GM19043 (cell line): ENCODE results near the gene BBC3.

ENCODE experiments used
- ATAC-seq: cut with Tn5 transposase; IDR thresholded peaks from one replicate; pipeline ENCODE4 v1.9.1; 2021; ENCODE audit warnings: low read depth; ENCODE audit not compliant: unreplicated experiment

Gene BBC3

DNA sequence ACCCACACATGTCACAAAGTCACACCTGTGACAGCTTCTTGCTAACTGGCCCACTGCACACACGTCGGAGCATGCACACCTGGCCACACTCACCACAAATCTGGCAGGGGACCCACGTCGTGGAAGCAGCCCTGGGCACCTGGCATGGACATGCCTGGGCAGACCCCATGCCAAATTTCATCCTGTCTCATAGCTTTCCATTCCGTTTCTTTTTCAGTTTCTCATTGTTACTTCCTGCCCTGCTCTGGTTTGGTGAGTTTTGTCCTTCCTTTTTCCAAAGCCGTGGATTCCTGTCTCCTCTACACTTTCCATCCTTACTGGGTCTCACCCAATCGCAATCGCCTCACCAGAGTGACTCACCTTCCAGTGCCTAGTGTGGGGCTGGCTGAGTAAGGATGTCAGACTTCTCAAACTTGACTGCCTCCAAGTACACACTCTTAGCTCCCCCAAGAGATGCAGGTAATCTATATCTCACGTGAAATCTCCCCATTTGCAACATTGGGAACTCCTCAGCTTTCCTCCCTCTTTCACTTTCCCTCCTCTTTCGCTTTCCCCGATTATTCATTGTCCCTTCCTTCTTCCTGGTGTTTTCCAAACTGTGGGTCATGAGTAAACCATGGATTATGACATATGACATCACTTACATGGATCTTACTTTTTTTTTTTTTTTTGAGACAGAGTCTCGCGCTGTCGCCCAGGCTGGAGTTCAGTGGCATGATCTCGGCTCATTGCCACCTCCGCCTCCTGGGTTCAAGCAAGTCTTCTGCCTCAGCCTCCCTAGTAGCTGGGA, 1.6 kb upstream of the BBC3 start:
- no peak for ATAC-seq

DNA sequence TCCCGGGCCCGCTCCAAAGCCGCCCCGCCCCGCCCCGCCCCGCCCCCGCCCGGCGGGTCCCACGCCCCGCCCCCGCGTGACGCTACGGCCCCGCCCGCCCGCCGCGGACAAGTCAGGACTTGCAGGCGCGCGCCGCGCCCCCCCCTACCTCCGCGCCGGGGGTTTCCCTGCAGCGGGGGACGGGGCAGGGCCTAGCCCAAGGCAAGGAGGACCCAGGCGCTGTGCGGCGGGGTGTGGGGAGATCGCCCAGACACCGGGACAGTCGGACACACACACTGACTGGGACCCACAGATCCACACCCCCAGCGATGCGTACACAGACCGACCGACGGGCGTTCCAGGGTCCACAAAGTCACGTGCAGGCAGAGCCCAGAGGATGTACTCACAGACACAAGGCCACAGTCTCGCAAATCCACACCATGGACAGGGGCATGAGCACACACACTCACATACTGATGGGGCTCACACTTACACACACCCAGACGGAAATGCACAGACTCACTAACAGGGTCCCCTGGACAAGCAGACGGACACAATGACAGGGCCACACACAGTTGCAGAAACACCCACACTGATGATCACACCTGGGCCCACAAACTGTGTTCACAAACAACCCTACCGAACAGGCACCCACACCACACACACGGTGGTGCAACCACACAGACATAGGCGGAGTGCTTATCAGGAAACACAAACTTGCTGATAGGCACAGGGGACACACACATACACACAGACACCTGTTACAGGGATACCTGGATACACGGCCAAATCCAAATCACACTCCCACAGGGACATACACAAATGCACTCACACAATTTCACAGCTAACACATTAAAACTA, 436 bp upstream of the BBC3 start:
- no peak for ATAC-seq

DNA sequence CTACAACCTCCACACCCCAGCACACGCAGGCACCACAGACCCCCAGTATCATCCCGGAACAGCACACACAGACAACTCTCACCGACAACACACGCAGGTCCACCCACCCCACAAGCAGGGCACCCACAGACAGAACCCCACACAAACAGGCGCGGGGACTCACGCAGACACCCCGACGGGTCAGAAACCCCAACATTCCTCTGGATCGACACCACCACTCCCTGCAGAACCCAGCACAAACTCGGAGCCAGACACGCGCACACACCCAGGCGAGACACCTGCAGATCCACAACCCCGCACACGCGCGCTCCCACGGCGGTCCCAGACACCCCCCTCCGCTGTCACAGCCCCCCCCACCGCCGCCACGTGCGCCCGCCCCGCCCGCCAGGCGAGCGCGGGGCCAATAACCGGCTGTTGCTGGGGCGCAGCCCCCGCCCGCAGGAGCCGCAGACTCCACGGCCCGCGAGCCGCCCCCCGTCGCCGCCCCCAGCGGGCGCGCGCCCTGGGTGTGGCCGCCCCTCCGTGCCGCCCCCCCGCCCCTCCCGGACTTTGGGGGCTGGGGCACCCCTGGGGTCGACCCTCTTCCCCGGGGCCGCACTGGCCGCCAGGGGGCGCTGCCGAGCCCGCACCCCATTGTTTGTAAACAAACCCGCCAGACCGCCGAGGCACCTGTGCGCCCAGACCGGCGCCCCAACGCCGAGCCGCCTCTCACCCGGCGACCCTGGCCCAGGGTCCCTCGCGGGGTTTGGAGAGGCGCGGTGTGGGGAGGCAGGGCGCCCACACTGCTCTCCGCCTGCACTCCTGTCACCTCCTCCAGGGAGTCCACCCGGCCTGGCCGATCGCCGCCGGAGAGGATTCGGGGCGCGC, 712 bp downstream of the BBC3 start:
- ATAC-seq = no peak

DNA sequence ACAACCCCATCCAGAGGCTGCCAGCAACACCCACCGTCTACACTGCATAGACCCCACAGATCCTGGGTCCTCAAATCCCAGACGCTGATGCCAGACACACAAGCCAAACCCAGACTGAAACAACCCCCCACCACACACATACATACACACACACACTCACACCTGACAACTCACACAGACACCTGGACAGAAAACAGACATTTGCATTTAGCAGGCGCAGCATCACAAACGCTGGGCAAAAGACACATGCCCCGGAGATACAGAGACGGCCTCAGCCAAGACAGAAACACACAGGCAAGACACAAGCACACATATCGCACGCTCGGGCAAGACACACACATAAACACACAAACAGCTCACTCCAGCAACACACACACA, 1.3 kb downstream of the BBC3 start:
- no peak for ATAC-seq

DNA sequence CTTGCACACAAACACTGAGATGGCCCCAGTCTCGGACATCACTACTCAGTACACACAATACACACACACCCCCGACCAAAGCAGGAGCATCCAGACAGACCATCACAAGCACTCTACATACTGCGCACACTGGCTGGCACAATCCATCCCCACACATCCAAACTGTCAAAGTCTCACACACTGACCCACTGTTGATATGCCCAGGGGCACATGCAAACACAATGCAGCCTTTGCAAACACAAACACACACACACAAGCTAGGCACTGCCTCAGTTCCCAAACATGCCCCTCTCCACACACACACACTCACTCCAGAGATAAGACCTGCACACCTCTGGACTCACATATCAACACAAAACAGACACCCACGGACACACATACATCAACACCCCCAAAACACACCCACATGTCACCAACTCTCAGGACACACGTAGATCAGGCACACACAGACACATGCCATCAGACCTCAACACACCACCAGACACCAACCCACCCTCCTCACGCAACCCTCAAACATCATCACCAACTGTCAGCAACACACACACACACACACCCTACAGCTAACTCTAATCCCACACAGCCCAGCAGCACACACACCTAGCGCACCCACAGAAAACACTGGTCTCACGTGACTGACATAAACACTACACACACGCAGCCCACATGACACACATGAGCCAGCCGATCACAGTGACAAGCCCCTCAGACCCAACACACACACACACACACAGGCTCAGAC, 1.9 kb downstream of the BBC3 start:
- no peak for ATAC-seq

DNA sequence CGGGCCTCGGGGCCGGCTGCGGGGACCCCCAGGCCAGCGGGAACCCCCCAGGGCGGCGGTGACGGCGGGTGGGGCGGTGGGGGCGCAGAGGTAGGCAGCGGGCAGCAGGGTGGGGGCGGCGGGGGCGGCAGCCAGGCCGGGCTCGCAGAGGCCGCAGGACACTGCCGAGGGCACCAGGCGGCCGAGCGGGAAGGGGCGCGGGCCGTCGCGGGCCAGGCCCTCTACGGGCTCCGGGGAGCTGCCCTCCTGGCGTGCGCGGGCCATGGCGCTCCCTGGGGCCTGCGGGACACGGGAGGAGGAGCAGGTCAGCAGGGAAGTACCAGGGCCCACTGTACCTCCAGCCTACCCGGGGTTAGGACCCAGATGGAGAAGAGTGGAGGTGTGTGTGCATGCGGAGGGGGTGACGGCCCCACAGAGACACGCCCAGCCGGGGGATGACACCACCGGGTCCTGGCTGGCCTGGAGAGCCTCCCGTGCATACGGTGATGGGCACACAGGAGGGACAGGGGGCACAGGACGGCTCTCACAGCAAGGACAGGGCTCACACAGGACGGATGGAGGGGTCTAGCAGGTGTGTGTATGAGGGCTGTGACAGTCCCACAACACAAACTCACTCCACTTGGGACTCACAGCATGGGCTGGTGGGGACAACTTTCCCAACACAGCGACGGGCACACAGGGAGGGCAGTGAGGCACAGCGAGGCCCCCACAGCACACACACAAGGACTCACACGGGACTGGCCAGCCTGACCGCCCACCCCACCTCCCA, 2.6 kb downstream of the BBC3 start:
- ATAC-seq = no peak

DNA sequence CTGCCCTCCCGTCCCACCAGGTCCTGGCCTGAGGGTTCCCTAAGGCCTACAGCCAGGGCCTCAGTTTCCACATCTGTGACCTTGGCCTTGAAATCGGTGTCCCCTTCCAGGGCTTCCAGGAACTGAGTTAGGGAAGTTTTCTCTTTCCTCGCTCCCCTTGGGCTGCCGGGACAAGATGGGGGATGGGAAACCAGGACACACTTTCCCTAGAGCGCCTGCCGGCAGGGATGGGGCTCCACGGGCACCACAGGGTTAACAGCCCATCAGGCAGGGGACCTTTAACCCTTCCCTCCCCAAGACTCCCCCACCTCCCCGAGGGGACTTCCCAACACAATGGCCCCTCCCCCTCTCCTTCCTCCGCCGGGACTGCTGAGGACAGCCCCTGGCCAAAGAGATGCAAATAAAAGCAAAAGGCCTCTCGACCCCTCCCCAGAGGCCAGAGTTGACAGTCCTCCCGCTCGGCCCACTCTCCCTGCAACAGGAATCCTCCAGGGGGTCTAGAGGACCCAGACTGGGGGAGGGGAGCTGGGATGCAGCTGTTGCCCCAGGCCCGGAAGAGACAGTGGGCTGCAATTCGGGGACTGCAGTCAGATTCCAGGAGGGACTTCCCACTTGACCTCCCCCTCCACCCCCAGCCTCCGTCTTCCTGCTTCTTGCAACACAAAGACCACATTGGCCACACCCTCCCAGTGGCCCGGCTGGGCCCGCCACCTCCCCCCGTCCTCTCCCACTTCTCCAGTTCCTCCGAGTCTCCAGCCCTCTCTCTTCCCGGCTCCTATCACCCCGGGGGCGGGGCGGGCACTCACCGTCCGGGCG, 3.4 kb downstream of the BBC3 start:
- no peak for ATAC-seq

DNA sequence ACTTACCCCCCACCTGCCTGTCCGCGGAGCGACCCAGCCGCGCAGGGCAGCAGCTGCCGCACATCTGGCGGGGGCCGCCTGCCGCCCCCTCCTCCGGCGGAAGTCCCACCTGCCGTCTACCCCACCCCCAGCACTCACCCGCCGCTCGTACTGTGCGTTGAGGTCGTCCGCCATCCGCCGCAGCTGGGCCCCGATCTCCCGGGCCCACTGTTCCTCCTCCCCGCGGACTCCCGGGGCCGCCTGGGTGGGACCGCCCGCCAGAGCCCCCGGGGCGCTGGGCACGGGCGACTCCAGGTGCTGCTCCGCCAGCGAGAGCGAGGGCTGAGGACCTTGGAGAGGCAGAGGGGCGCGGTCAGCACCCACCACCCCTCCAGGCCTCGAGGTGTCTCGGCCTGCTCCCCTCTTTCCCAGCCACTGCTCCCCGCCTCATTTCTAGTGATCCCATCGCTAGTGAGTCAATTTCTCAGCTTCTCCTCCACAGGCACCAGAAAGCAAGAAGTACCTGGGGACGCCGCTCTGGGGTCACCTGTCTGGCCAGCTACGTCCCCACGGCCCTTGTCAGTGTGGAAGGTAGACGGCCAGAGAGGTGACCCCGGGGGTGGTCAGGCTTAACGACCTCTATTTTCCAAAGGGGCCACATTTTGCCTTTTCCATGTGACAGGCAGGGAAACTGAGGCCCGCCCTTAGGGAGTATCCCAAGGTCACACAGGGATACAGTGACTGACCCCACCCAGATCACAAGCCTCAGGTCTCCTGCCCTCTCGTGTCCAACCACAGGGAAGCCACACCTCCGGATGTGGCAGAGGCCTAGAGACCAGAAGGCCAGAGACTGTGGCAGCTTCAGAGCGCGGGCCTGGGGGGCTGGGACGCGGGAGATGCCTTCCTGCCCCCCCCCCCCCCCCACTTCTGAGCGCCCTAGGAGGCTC, 4.3 kb downstream of the BBC3 start:
- ATAC-seq = no peak

DNA sequence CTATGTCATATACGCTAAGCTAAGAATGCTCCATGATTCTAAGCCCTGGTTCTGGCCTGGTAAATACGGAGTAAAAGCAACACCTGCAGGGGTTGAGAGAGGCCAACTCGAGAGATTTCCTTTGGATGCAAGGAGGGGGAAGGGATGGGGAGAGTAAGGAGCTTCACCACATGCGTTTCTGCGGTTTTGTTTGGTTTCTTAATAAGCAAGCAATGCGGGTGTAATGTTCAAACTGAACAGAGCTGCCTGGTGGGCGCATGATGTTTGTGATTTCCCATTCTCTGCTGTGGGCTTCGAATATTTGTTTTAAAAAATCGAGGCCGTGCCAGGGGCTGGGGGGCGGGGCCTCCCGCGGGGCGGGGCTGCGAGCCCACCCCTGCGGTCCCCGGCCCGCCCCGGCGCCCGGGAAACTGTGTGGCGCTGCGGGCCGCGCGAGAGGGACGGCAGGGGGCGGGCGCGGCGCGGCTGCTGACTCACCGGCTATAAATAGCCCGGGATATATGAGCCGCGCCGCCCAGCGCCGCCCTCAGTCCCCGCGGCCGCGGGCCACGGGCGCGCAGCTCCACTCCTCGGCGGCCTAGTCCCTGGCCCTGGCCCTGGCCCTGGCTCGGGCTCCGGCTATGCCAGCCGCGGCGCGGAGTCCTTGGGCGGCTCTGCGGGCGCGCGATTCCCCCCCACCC, 5.1 kb downstream of the BBC3 start:
- no peak for ATAC-seq

DNA sequence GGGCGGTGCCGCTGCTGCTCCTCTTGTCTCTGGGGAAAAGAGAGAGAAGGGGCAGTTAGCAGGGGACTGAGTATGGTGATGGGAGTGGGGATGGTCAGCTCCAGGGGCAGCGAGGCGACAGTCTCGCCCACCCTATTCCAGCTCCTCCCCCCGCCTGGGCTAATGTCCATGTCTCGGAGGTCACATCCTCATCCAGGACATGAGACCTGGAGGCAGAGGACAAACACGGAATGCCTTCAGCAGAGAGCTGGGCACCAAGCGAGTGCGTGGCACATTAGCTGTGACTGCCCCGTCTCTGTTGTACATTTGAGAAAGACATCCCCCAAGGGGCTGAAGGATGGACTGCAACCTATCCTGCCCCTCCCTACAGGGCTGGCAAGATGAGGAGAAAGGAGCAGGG, 9.1 kb downstream of the BBC3 start:
- ATAC-seq = no peak

DNA sequence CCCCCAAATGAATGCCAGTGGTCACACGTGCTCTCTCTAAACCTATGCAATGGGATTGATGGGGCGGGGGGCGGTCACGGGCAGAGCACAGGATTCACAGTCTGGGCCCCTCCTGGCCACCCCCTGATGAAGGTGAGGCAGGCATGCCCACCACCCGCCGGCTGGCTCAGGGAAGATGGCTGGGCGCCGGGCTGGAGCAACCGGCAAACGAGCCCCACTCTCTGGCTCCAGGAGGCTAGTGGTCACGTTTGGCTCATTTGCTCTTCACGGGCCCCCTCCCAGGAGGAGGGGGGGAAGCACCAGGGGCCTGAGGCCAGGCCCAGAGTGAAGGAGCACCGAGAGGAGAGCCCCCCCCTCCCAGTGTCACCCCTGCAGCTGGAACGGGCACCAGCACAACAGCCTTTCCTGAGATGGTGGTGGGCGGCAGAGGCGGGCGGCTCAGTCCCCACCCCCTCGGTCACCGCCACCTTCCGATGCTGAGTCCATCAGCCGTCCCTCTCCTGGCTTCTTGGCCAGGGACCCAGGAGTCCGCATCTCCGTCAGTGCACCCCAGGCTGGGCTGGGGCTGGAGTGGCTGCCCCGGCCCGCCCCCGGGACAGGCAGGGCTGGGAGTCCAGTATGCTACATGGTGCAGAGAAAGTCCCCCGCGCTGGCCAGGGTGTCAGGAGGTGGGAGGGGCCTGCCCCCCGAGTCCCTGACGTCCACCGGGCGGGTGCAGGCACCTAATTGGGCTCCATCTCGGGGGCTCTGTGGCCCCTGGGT, 9.7 kb downstream of the BBC3 start:
- no peak for ATAC-seq

DNA sequence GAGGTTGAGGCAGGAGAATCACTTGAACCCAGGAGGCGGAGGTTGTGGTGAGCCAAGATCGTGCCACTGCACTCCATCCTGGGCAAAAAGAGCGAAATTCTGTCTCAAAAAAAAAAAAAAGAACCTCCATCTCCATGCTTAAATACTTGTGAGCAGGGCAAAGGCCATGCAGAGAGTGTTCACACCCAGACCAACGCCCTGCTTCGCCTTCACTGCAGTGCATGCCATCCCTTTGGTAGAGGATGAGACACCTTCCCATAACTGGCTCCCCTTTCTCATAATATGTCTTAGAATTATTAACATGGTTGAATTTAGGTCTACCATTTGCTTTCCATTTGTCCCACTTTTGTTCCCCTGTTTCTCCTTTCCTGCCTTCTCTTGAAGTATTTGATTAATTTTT, 15.4 kb downstream of the BBC3 start:
- no peak for ATAC-seq

DNA sequence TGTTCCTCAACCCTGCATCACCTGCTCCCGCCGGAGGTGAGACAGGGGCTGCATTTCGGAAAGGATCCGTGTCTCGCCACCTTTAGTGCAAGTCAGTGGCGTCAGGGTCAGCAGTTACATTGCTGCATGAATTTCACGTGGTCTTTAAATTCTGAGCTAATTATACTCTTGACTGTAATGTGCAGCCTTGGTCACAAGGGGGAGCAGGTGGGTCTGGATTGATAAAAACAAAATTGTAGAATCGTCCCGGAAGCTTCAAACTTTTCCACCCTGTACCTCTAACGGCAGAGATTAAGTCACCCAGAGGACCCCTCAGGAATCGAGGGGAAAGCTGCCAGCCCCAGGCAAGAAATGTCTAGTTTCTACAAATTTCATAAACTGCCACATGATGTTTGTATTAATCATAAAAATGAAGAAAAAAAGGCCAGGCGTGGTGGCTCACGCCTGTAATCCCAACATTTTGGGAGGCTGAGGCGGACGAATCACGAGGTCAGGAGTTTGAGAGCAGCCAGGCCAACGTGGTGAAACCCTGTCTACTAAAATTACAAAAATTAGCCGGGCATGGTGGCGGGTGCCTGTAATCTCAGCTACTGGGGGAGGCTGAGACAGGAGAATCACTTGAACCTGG, 20.2 kb downstream of the BBC3 start:
- ATAC-seq = no peak

DNA sequence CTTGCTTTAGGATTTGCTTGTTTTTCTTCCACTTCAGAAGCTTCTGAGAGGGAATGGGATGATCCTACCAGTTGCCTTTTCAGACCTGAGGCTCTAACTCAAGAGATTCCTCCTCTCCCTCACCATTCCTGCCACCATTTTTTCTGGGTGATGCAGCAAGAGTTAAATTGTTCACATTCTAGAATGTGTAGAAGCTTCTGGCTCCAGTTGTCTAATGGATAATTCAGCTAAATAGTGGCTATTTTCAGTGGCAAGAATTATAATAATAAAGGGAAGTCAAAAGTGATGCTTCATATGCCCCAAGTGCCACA, 20.9 kb downstream of the BBC3 start:
- ATAC-seq = no peak

DNA sequence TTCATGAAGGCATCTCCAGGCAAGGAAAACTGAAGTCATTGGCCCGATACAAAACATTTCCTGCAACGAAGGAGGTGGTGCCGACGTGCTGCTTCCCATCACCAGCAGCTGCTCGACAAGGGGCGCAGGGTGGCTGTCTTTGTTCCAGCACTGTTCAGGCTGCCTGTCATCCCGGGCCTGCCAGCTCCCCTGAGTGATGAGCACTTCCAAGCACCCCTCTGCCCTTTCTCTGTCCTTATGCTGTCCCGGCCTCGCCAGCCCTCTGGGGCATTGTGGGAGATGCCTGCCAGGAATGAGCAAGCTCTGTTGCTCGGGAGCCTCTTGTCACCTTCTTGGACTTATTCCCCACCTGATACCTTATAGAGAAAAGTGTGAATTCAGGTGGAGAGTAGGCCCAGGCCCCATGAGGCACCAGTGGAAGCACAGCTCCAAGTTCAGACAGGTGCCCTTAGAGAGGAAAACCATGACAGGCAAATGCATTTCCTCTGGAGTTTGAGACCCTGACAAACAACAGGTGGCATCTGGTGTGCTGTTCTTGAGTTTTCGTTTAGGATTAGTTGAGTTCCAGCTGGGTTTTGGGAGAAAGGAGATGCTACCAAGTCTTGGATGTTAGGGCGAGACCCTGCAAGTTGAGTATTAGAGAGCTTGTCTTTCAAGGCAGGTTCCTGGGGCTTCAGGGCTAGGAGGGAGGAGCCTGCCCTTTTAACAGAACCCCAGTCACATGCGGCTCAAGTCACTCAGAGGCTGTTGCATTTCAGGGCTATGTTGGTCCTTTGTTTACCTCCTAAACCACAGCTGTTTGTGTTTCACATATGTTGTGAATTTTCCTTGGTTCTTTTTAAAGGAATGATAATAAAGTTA, 21.4 kb downstream of the BBC3 start:
- ATAC-seq = no peak
